NT2/D1 (cell line): ENCODE results near the gene WASL.

Source experiments
- YY1 ChIP-seq: IDR thresholded peaks from 2 replicates; pipeline ENCODE4 v1.6.1; 2011; ENCODE audit not compliant: insufficient read length, insufficient read depth
- ZNF274 ChIP-seq: IDR thresholded peaks from 2 replicates; pipeline ENCODE4 v1.6.1; 2011; ENCODE audit warnings: mild to moderate bottlenecking, low read depth, low read length

- no peak for TF ChIP-seq YY1
- no peak for TF ChIP-seq ZNF274
Measured at GRCh38 chr7:123681561-123681960, 67.2 kb downstream of the WASL start.
